Liver (tissue), 9 donors: ENCODE data around the gene CIAO3. TPM values are rescaled to one million over a fixed set of nuclear protein-coding genes. Genes with fewer than 3 reads are reported as not detected.

Source experiments
- DNase-seq: peaks from one replicate; pipeline ENCODE4 v3.0.0-alpha.2; 2017; ENCODE audit warnings: low spot score
- H3K27ac ChIP-seq, 2 donors: one replicate each; pipeline ENCODE4 v1.7.0; 2013; ENCODE audit warnings: inconsistent platforms in 2 of 2, low read length in 2 of 2, control low read depth in 1 of 2, low read depth in 1 of 2, mild to moderate bottlenecking in 1 of 2
- H3K27me3 ChIP-seq, 4 donors: one replicate each; pipeline versions ENCODE4 v1.6.1 to v1.7.0; 2013; ENCODE audit warnings: low read length in 3 of 4, inconsistent platforms in 1 of 4, mild to moderate bottlenecking in 1 of 4, moderate library complexity in 1 of 4; ENCODE audit not compliant: control insufficient read depth in 4 of 4, insufficient read depth in 4 of 4
- H3K36me3 ChIP-seq, 4 donors: one replicate each; pipeline versions ENCODE4 v1.6.1 to v1.7.0; 2013; ENCODE audit warnings: low read length in 3 of 4, mild to moderate bottlenecking in 3 of 4, low read depth in 1 of 4, moderate library complexity in 1 of 4; ENCODE audit not compliant: control insufficient read depth in 4 of 4, insufficient read depth in 3 of 4
- H3K4me1 ChIP-seq, 4 donors: one replicate each; pipeline versions ENCODE4 v1.6.1 to v1.7.0; 2013; ENCODE audit warnings: low read length in 3 of 4, mild to moderate bottlenecking in 3 of 4, moderate library complexity in 1 of 4; ENCODE audit not compliant: control insufficient read depth in 4 of 4, insufficient read depth in 4 of 4
- H3K4me3 ChIP-seq, 3 donors: one replicate each; pipeline versions ENCODE4 v1.6.1 to v1.7.0; 2013; ENCODE audit warnings: low read length in 3 of 3, control low read depth in 1 of 3, low read depth in 1 of 3, mild to moderate bottlenecking in 1 of 3
- H3K9ac ChIP-seq, 2 donors: one replicate each; pipeline ENCODE4 v1.7.0; 2013; ENCODE audit warnings: low read length in 2 of 2, mild to moderate bottlenecking in 2 of 2, moderate library complexity in 2 of 2, control low read depth in 1 of 2, low read depth in 1 of 2
- H3K9me3 ChIP-seq, 4 donors: one replicate each; pipeline versions ENCODE4 v1.6.1 to v1.7.0; 2013; ENCODE audit warnings: low read length in 3 of 4; ENCODE audit not compliant: control insufficient read depth in 4 of 4
- ATF3 ChIP-seq: IDR thresholded peaks from 2 replicates; pipeline ENCODE4 v1.6.1; 2016; ENCODE audit warnings: antibody characterized with exemption
- CTCF ChIP-seq: fragments of 150-350 bp; IDR thresholded peaks from 2 replicates; pipeline ENCODE4 v1.5.1; 2017; ENCODE audit warnings: improper control_type of control experiment, low read depth, low read length; ENCODE audit not compliant: missing input control
- EGR1 ChIP-seq, 2 donors: IDR thresholded peaks; 2 replicates each; pipeline ENCODE4 v1.6.1; 2016 to 2018; ENCODE audit warnings: antibody characterized with exemption in 2 of 2, low read depth in 2 of 2
- FOXA1 ChIP-seq: IDR thresholded peaks from 2 replicates; pipeline ENCODE4 v1.6.1; 2016; ENCODE audit warnings: antibody characterized with exemption
- FOXA2 ChIP-seq: IDR thresholded peaks from 2 replicates; pipeline ENCODE4 v1.6.1; 2016; ENCODE audit warnings: antibody characterized with exemption
- GABPA ChIP-seq, 2 donors: IDR thresholded peaks in 1 of 2; conservative IDR thresholded peaks in 1 of 2; 2 replicates each; pipeline ENCODE4 v1.6.1; 2016; ENCODE audit warnings: antibody characterized with exemption in 2 of 2, mild to moderate bottlenecking in 1 of 2, moderate library complexity in 1 of 2
- JUND ChIP-seq, 2 donors: IDR thresholded peaks; 2 replicates each; pipeline ENCODE4 v1.6.1; 2016; ENCODE audit warnings: antibody characterized with exemption in 2 of 2
- MAX ChIP-seq: IDR thresholded peaks from 2 replicates; pipeline ENCODE4 v1.6.1; 2016; ENCODE audit warnings: antibody characterized with exemption
- NR2F2 ChIP-seq: IDR thresholded peaks from 2 replicates; pipeline ENCODE4 v1.6.1; 2016; ENCODE audit warnings: antibody characterized with exemption
- RAD21 ChIP-seq, 2 donors: IDR thresholded peaks; 2 replicates each; pipeline ENCODE4 v1.6.1; 2016; ENCODE audit warnings: antibody characterized with exemption in 2 of 2, mild to moderate bottlenecking in 2 of 2
- REST ChIP-seq: IDR thresholded peaks from 2 replicates; pipeline ENCODE4 v1.6.1; 2016; ENCODE audit warnings: antibody characterized with exemption, mild to moderate bottlenecking
- RXRA ChIP-seq, 2 donors: IDR thresholded peaks; 2 replicates each; pipeline ENCODE4 v1.6.1; 2017 to 2018; ENCODE audit warnings: antibody characterized with exemption in 2 of 2, mild to moderate bottlenecking in 1 of 2
- SP1 ChIP-seq: IDR thresholded peaks from 2 replicates; pipeline ENCODE4 v1.6.1; 2018; ENCODE audit warnings: antibody characterized with exemption, mild to moderate bottlenecking
- TAF1 ChIP-seq: conservative IDR thresholded peaks from 2 replicates; pipeline ENCODE4 v1.6.1; 2016; ENCODE audit warnings: antibody characterized with exemption, mild to moderate bottlenecking
- YY1 ChIP-seq: IDR thresholded peaks from 2 replicates; pipeline ENCODE4 v1.6.1; 2016; ENCODE audit warnings: antibody characterized with exemption, mild to moderate bottlenecking
- WGBS: extraction: QIAGEN DNeasy Blood & Tissue Kit; methylation state at CpG from one replicate; pipeline ENCODE4 v1.1.7; 2013; 5-methylcytosine and 5-hydroxymethylcytosine counted together
- polyA plus RNA-seq, 2 donors: library from polyadenylated mRNA; stranded (reverse) in 1 of 2; unstranded in 1 of 2; fragments of 200-250 nt in 1 of 2; fragments of >200 nt in 1 of 2; fragmentation: Nextera tagmentation in 1 of 2; extraction: Ambion mirVana in 1 of 2; gene quantifications; one replicate each; pipeline versions ENCODE4 v1.2.1 to v1.2.3, GENCODE V29; 2013 to 2015
- total RNA-seq, 2 donors: library from RNA; depleted of rRNA; stranded (reverse); fragments of >200 nt; gene quantifications; one replicate each; pipeline ENCODE4 v1.2.3, GENCODE V29; 2014
- TF ChIP-seq, protein P1 (sequence below): IDR thresholded peaks from 2 replicates; pipeline ENCODE4 v1.6.1; 2016; ENCODE audit warnings: antibody characterized with exemption
- donor health status: healthy.
- donor health status: healthy.
- donor health status: healthy.
- donor health status: healthy.
- donor health status: healthy.

The CIAO3 gene
- total and polyA plus RNA-seq, 4 donors, result 13.2 to 24.3 (median 16.5) TPM

- H3K27ac ChIP-seq, result no peak overlapping the region
- H3K4me1 ChIP-seq, result no peaks in the 10 kb centered on the region
- DNase-seq, result no peak
- H3K36me3 ChIP-seq, result no peaks in the 10 kb centered on the region
- H3K9ac ChIP-seq, result no peak overlapping the region
- TF ChIP-seq ATF3 (no peak), NR2F2 (no peak), JUND (IDR thresholded peaks at IDR 0.05) (no peak), YY1 (no peak), TAF1 (no peak), FOXA1 (no peak), SP1 (no peak), RXRA (IDR thresholded peaks at IDR 0.05) (no peak), REST (no peak), MAX (no peak), GABPA (IDR thresholded peaks at IDR 0.05 in 1 of 2, conservative IDR thresholded peaks at IDR 0.05 in 1 of 2) (no peak), CTCF (no peak)
- TF ChIP-seq, protein P1, sequence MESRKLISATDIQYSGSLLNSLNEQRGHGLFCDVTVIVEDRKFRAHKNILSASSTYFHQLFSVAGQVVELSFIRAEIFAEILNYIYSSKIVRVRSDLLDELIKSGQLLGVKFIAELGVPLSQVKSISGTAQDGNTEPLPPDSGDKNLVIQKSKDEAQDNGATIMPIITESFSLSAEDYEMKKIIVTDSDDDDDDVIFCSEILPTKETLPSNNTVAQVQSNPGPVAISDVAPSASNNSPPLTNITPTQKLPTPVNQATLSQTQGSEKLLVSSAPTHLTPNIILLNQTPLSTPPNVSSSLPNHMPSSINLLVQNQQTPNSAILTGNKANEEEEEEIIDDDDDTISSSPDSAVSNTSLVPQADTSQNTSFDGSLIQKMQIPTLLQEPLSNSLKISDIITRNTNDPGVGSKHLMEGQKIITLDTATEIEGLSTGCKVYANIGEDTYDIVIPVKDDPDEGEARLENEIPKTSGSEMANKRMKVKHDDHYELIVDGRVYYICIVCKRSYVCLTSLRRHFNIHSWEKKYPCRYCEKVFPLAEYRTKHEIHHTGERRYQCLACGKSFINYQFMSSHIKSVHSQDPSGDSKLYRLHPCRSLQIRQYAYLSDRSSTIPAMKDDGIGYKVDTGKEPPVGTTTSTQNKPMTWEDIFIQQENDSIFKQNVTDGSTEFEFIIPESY, result no peak
- H3K27me3 ChIP-seq, result peaks cover 0 to 1% (median 0%) of the 10 kb centered on the region in 4 donors
- no peaks in the 10 kb centered on the region for H3K9me3 ChIP-seq
- H3K4me3 ChIP-seq, result no peak overlapping the region
- 74% methylated on average over 46 of the region's 46 CpGs for WGBS
These were observed 33.5 kb upstream of the CIAO3 start for GRCh38 chr16:774086-775001.

GRCh38 chr16:772959-773358 is 32.2 kb upstream of the CIAO3 start:
- Histone ChIP-seq H3K27me3 (peaks cover 0 to 3% (median 0%) of the 10 kb centered on the region in 4 donors), H3K27ac (no peak overlapping the region), H3K9ac (no peak overlapping the region), H3K4me1 (no peaks in the 10 kb centered on the region), H3K36me3 (no peaks in the 10 kb centered on the region), H3K4me3 (no peak overlapping the region), H3K9me3 (no peaks in the 10 kb centered on the region)
- DNase-seq, result no peak
- WGBS, result 84% methylated on average over 18 of the region's 18 CpGs
- TF ChIP-seq FOXA2 (no peak), NR2F2 (no peak), GABPA (IDR thresholded peaks at IDR 0.05 in 1 of 2, conservative IDR thresholded peaks at IDR 0.05 in 1 of 2) (no peak), JUND (IDR thresholded peaks at IDR 0.05) (no peak), RXRA (IDR thresholded peaks at IDR 0.05) (no peak), EGR1 (IDR thresholded peaks at IDR 0.05; ENCODE audit: low read depth in 2 of 2) (no peak), TAF1 (no peak), RAD21 (IDR thresholded peaks at IDR 0.05) (no peak), CTCF (no peak)
- TF ChIP-seq, protein P1, result no peak
